ENCODE data around the gene PPP6R2.

DNA sequence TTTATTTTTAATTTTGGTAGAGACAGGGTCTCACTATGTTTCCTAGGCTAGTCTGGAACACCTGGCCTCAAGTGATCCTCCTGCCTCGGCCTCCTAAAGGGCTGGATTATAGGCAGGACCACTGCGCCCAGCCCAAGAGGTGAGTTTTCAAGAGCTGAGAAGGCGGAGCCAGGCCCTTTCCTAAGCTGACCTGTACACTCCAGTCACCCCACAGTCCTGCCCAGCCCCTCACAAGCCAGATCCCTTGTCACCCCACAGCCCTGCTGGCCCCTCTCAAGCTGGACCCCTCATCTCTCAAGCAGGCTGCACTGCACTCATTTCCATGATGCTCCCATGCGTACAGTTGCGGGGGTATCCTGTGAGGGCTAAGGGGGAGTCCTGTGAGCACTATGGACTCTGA, 19.2 kb upstream of the PPP6R2 start:
- TF ChIP-seq, protein P1, sequence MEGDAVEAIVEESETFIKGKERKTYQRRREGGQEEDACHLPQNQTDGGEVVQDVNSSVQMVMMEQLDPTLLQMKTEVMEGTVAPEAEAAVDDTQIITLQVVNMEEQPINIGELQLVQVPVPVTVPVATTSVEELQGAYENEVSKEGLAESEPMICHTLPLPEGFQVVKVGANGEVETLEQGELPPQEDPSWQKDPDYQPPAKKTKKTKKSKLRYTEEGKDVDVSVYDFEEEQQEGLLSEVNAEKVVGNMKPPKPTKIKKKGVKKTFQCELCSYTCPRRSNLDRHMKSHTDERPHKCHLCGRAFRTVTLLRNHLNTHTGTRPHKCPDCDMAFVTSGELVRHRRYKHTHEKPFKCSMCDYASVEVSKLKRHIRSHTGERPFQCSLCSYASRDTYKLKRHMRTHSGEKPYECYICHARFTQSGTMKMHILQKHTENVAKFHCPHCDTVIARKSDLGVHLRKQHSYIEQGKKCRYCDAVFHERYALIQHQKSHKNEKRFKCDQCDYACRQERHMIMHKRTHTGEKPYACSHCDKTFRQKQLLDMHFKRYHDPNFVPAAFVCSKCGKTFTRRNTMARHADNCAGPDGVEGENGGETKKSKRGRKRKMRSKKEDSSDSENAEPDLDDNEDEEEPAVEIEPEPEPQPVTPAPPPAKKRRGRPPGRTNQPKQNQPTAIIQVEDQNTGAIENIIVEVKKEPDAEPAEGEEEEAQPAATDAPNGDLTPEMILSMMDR (IDR thresholded peaks at IDR 0.05; ENCODE audit: low read length): no peak
- TF ChIP-seq EZH2 (IDR thresholded peaks at IDR 0.05; ENCODE audit: borderline replicate concordance, low read length): no peak

Data from OCI-LY1 (cell line).